ENCODE measurements around the gene TRIM17. TPM values are rescaled to one million over a fixed set of nuclear protein-coding genes. Genes with fewer than 3 reads are reported as not detected.

The TRIM17 gene
- total and polyA plus RNA-seq, 2 of the 8 experiments (the other 6 are each of a cell fraction or from before 2014, with no cell fraction given) = 1.1 to 2.2 TPM

GRCh38 chr1:228364706-228365213 lies 51.9 kb downstream of the TRIM17 start:
- DNase-seq (ENCODE audit: low read depth in 1 of 2, low spot score in 2 of 2) (no peak), FAIRE-seq (no peak)
- ChIA-PET POLR2A (ENCODE audit: partially characterized antibody) (interaction anchor here (1.2 kb wide), 1 partner anchor 15 kb away, joined by 3 read pairs; no protein-coding TSS in a partner anchor), CTCF (ENCODE audit: partially characterized antibody) (interaction anchor here (1.0 to 1.6 kb wide), 3 partner anchors 9 to 136 kb away, joined by 3 to 4 read pairs (median 3); no protein-coding TSS in a partner anchor)
- peaks cover 0 to 2% of the 10 kb centered on the region in 2 experiments for H4K20me1 ChIP-seq (replicated peaks in 1 of 2; ENCODE audit: control insufficient read depth in 1 of 2, insufficient read depth in 2 of 2, low read length in 2 of 2)
- H3K18ac ChIP-seq (ENCODE audit: extremely low read depth, low read length) = no peak overlapping the region
- no peaks in the 10 kb centered on the region; a peak in 3 of 7 replicates for H3K27me3 ChIP-seq (replicated peaks in 1 of 4; ENCODE audit: control insufficient read depth in 3 of 4, extremely low read depth in 1 of 4, insufficient read depth in 3 of 4, low read length in 3 of 4)
- TF ChIP-seq SIRT6 (IDR thresholded peaks at IDR 0.05; ENCODE audit: low read length) = no peak
- TF ChIP-seq RAD21 (IDR thresholded peaks at IDR 0.05 in 1 of 2, conservative IDR thresholded peaks at IDR 0.05 in 1 of 2; ENCODE audit: low read depth in 2 of 2, low read length in 2 of 2) = no peak
- TF ChIP-seq JUND (IDR thresholded peaks at IDR 0.05; ENCODE audit: low read length) = no peak
- TF ChIP-seq CREB1 (IDR thresholded peaks at IDR 0.05) = no peak
- no peak for TF ChIP-seq CTBP2 (IDR thresholded peaks at IDR 0.05; ENCODE audit: borderline replicate concordance, insufficient read depth, insufficient read length, low read length)
- no peak for TF ChIP-seq SP1 (IDR thresholded peaks at IDR 0.05; ENCODE audit: low read depth, low read length)
- no peak for TF ChIP-seq ZNF274 (IDR thresholded peaks at IDR 0.05; ENCODE audit: borderline replicate concordance, extremely low read depth, low read length)
- TF ChIP-seq SP2 (IDR thresholded peaks at IDR 0.05; ENCODE audit: low read length) = no peak
- H2BK120ac ChIP-seq (replicated peaks; ENCODE audit: low read depth, low read length) = no peak overlapping the region
- H4K91ac ChIP-seq (replicated peaks; ENCODE audit: insufficient read length, low read length) = no peak overlapping the region
- H3K14ac ChIP-seq (ENCODE audit: insufficient read length) = no peak overlapping the region
- no peaks in the 10 kb centered on the region for H3K36me3 ChIP-seq (ENCODE audit: control insufficient read depth in 2 of 4, insufficient read depth in 4 of 4, low read length in 3 of 4)
- 87% methylated on average over 14 of the region's 19 CpGs; no CpG with 5 or more reads in 1 of the 2 experiments for WGBS, 2 experiments (ENCODE audit: extremely low coverage in 1 of 2, insufficient coverage in 1 of 2, insufficient read length in 1 of 2, insufficient replicate concordance in 2 of 2, low coverage in 1 of 2, low lambda C conversion rate in 2 of 2, missing lambda C conversion rate in 1 of 2)
- no peak overlapping the region for H3K4me2 ChIP-seq (ENCODE audit: insufficient read depth in 1 of 2, low read depth in 2 of 2, low read length in 2 of 2)
- no peak overlapping the region for H3K9ac ChIP-seq (replicated peaks in 1 of 4; ENCODE audit: extremely low read depth in 1 of 4, low read depth in 3 of 4, low read length in 3 of 4)
- H3K4me3 ChIP-seq (ENCODE audit: extremely low read depth in 1 of 4, insufficient read depth in 2 of 4, low read depth in 3 of 4, low read length in 4 of 4) = no peak overlapping the region
- no peak overlapping the region for H3K27ac ChIP-seq (ENCODE audit: low read depth, low read length)
- H3K56ac ChIP-seq (replicated peaks; ENCODE audit: insufficient read length, low read depth, low read length) = no peak overlapping the region
- no peak overlapping the region for H2BK20ac ChIP-seq (ENCODE audit: low read length)
- no peak overlapping the region for H3K23ac ChIP-seq (ENCODE audit: insufficient read length)
- no peak overlapping the region for H2BK5ac ChIP-seq (ENCODE audit: low read depth, low read length)
- no peak overlapping the region for H4K5ac ChIP-seq (ENCODE audit: insufficient read length, low read depth, low read length)
- H4K8ac ChIP-seq (ENCODE audit: extremely low read depth, insufficient read depth, low read length) = no peak overlapping the region
- H3K23me2 ChIP-seq (ENCODE audit: low read depth, low read length) = no peaks in the 10 kb centered on the region
- no peak overlapping the region for H2AK5ac ChIP-seq (ENCODE audit: low read depth, low read length)
- no peak overlapping the region for H3K4ac ChIP-seq (replicated peaks; ENCODE audit: insufficient read length, low read depth, low read length)
- H2AFZ ChIP-seq (ENCODE audit: low read length) = no peak overlapping the region
- H2BK12ac ChIP-seq (ENCODE audit: low read depth, low read length) = no peak overlapping the region
- peaks cover 0 to 16% (median 5%) of the 10 kb centered on the region in 4 experiments; a peak in 4 of 7 replicates for H3K4me1 ChIP-seq (replicated peaks in 1 of 4; ENCODE audit: control insufficient read depth in 3 of 4, insufficient read depth in 4 of 4, low read length in 3 of 4)
- H3K79me1 ChIP-seq (ENCODE audit: low read depth, low read length) = no peaks in the 10 kb centered on the region
- H3K79me2 ChIP-seq (ENCODE audit: control insufficient read depth in 1 of 2, insufficient read depth in 2 of 2, low read length in 2 of 2) = no peaks in the 10 kb centered on the region
- no peaks in the 10 kb centered on the region for H3K9me3 ChIP-seq (ENCODE audit: insufficient read depth in 2 of 2, low read depth in 1 of 2, low read length in 1 of 2)
- H2BK15ac ChIP-seq (ENCODE audit: low read length) = no peak overlapping the region
